H9 (cell line): ENCODE results near the gene SIGLEC1. TPM values are rescaled to one million over a fixed set of nuclear protein-coding genes. Genes with fewer than 3 reads are reported as not detected.

ENCODE experiments used
- DNase-seq: peaks from one replicate; pipeline ENCODE4 v3.0.0-alpha.2; 2017
- H2AFZ ChIP-seq: one replicate; pipeline ENCODE4 v1.6.1; 2013; ENCODE audit warnings: mild to moderate bottlenecking, low read length, control low read depth, moderate library complexity
- H2AK5ac ChIP-seq: 2 replicates; pipeline ENCODE4 v1.6.1; 2013; ENCODE audit warnings: low read length, control low read depth, mixed read lengths; ENCODE audit not compliant: insufficient read length
- H2BK120ac ChIP-seq: one replicate; pipeline ENCODE4 v1.6.1; 2013; ENCODE audit warnings: low read depth, mild to moderate bottlenecking, low read length, control low read depth, inconsistent platforms; ENCODE audit not compliant: poor library complexity, severe bottlenecking
- H2BK12ac ChIP-seq: 2 replicates; pipeline ENCODE4 v1.6.1; 2013; ENCODE audit warnings: low read length, control low read depth, mixed read lengths, low read depth; ENCODE audit not compliant: insufficient read length
- H2BK15ac ChIP-seq: 2 replicates; pipeline ENCODE4 v1.6.1; 2013; ENCODE audit warnings: low read depth, low read length, control low read depth
- H2BK20ac ChIP-seq: one replicate; pipeline ENCODE4 v1.6.1; 2013; ENCODE audit warnings: low read depth, mild to moderate bottlenecking, low read length, control low read depth, inconsistent platforms; ENCODE audit not compliant: poor library complexity, severe bottlenecking
- H2BK5ac ChIP-seq: 2 replicates; pipeline ENCODE4 v1.6.1; 2013; ENCODE audit warnings: low read length, control low read depth, mixed read lengths; ENCODE audit not compliant: insufficient read length
- H3K14ac ChIP-seq: 2 replicates; pipeline ENCODE4 v1.6.1; 2013; ENCODE audit warnings: low read length, control low read depth; ENCODE audit not compliant: insufficient read depth
- H3K18ac ChIP-seq: 2 replicates; pipeline ENCODE4 v1.6.1; 2013; ENCODE audit warnings: low read depth, mild to moderate bottlenecking, mixed read lengths, low read length, control low read depth; ENCODE audit not compliant: insufficient read length
- H3K23ac ChIP-seq: 2 replicates; pipeline ENCODE4 v1.6.1; 2013; ENCODE audit warnings: low read length, control low read depth, mixed read lengths, low read depth; ENCODE audit not compliant: insufficient read length
- H3K23me2 ChIP-seq: 2 replicates; pipeline ENCODE4 v1.6.1; 2013; ENCODE audit warnings: low read depth, mild to moderate bottlenecking, mixed read lengths, low read length, control low read depth; ENCODE audit not compliant: insufficient read length, poor library complexity, severe bottlenecking
- H3K27ac ChIP-seq: 2 replicates; pipeline ENCODE4 v1.5.1; 2013; ENCODE audit warnings: low read length, control low read depth, mixed read lengths, low read depth; ENCODE audit not compliant: insufficient read length
- H3K27me3 ChIP-seq: 2 replicates; pipeline ENCODE4 v1.6.1; 2013; ENCODE audit warnings: low read length, control low read depth, inconsistent platforms; ENCODE audit not compliant: insufficient read depth
- H3K4ac ChIP-seq: 2 replicates; pipeline ENCODE4 v1.6.1; 2013; ENCODE audit warnings: low read depth, mild to moderate bottlenecking, control low read depth, inconsistent platforms, low read length, moderate library complexity
- H3K4me1 ChIP-seq: 2 replicates; pipeline ENCODE4 v1.6.1; 2013; ENCODE audit warnings: low read length, control low read depth, inconsistent platforms; ENCODE audit not compliant: insufficient read depth
- H3K4me2 ChIP-seq: 2 replicates; pipeline ENCODE4 v1.6.1; 2013; ENCODE audit warnings: low read length, control low read depth, mixed read lengths; ENCODE audit not compliant: insufficient read length, insufficient read depth
- H3K56ac ChIP-seq: 2 replicates; pipeline ENCODE4 v1.6.1; 2013; ENCODE audit warnings: low read depth, mild to moderate bottlenecking, mixed read lengths, low read length, control low read depth; ENCODE audit not compliant: insufficient read length
- H3K79me1 ChIP-seq: 2 replicates; pipeline ENCODE4 v1.6.1; 2013; ENCODE audit warnings: low read depth, mild to moderate bottlenecking, moderate library complexity, low read length, control low read depth, inconsistent platforms; ENCODE audit not compliant: insufficient read depth, poor library complexity, severe bottlenecking
- H3K79me2 ChIP-seq: 2 replicates; pipeline ENCODE4 v1.6.1; 2013; ENCODE audit warnings: low read length, control low read depth, inconsistent platforms; ENCODE audit not compliant: insufficient read depth
- H3K9ac ChIP-seq: 2 replicates; pipeline ENCODE4 v1.6.1; 2013; ENCODE audit warnings: low read length, control low read depth, mixed read lengths; ENCODE audit not compliant: insufficient read length; ENCODE audit errors: extremely low read depth
- H3K9me3 ChIP-seq: one replicate; pipeline ENCODE4 v1.6.1; 2013; ENCODE audit warnings: low read depth, low read length, inconsistent platforms; ENCODE audit not compliant: control insufficient read depth
- H3T11ph ChIP-seq: one replicate; pipeline ENCODE4 v1.6.1; 2013; ENCODE audit warnings: mild to moderate bottlenecking, low read length, control low read depth, inconsistent platforms
- H4K20me1 ChIP-seq: one replicate; pipeline ENCODE4 v1.6.1; 2013; ENCODE audit not compliant: control insufficient read depth, insufficient read length, insufficient read depth
- H4K5ac ChIP-seq: 2 replicates; pipeline ENCODE4 v1.6.1; 2013; ENCODE audit warnings: low read depth, mild to moderate bottlenecking, mixed read lengths, low read length, control low read depth; ENCODE audit not compliant: insufficient read length
- H4K8ac ChIP-seq: replicated peaks from 2 replicates; pipeline ENCODE4 v1.6.1; 2013; ENCODE audit warnings: low read length, control low read depth, mixed read lengths, low read depth; ENCODE audit not compliant: insufficient read length
- H4K91ac ChIP-seq: 2 replicates; pipeline ENCODE4 v1.6.1; 2013; ENCODE audit warnings: low read depth, mild to moderate bottlenecking, moderate library complexity, mixed read lengths, low read length, control low read depth; ENCODE audit not compliant: insufficient read length
- H3K27ac Mint-ChIP-seq, 3 experiments: 2 replicates in 2 of 3; 3 replicates in 1 of 3; pipeline ENCODE4 v1.8.0; 2020 to 2021; ENCODE audit warnings: mixed read lengths in 3 of 3, mild to moderate bottlenecking in 1 of 3, moderate library complexity in 1 of 3
- H3K27me3 Mint-ChIP-seq: 2 replicates; pipeline ENCODE4 v1.8.0; 2021; ENCODE audit warnings: low read depth, mild to moderate bottlenecking, moderate library complexity, mixed read lengths
- H3K36me3 Mint-ChIP-seq, 3 experiments: 2 replicates in 2 of 3; 3 replicates in 1 of 3; pipeline ENCODE4 v1.8.0; 2020 to 2021; ENCODE audit warnings: low read depth in 3 of 3, mixed read lengths in 3 of 3; ENCODE audit not compliant: insufficient read depth in 1 of 3
- H3K4me1 Mint-ChIP-seq, 2 experiments: 2 replicates each; pipeline ENCODE4 v1.8.0; 2020; ENCODE audit warnings: mixed read lengths in 2 of 2
- H3K4me3 Mint-ChIP-seq, 2 experiments: 2 replicates in 1 of 2; 3 replicates in 1 of 2; pipeline ENCODE4 v1.8.0; 2020 to 2021; ENCODE audit warnings: mild to moderate bottlenecking in 2 of 2, mixed read lengths in 2 of 2, moderate library complexity in 1 of 2
- H3K9me3 Mint-ChIP-seq, 2 experiments: 2 replicates in 1 of 2; 3 replicates in 1 of 2; pipeline ENCODE4 v1.8.0; 2020; ENCODE audit warnings: mild to moderate bottlenecking in 2 of 2, mixed read lengths in 2 of 2, moderate library complexity in 1 of 2
- CTCF ChIP-seq: fragments of 200-600 bp; sonication (generic); conservative IDR thresholded peaks from 3 replicates; pipeline ENCODE4 v1.8.0; 2021; ENCODE audit warnings: antibody characterized with exemption, mild to moderate bottlenecking
- WGBS: extraction: QIAGEN DNeasy Blood & Tissue Kit; methylation state at CpG from one replicate; pipeline ENCODE4 v1.1.7; 2013; ENCODE audit warnings: missing lambda C conversion rate, low lambda C conversion rate, mixed read lengths; ENCODE audit not compliant: insufficient read length; ENCODE audit errors: extremely low coverage; 5-methylcytosine and 5-hydroxymethylcytosine counted together
- total RNA-seq: library from RNA; stranded (reverse); gene quantifications from 2 replicates; pipeline ENCODE4 v1.2.1, GENCODE V29; 2021

SIGLEC1 gene
- total RNA-seq, 1 experiment from 2014 or later, result not detected

GRCh38 chr20:3741836-3742458 is 29.5 kb upstream of the SIGLEC1 start:
- H3K9me3 Mint-ChIP-seq, result no peaks in the 10 kb centered on the region

More at GRCh38 chr20:3741836-3742458, 29.5 kb upstream of the SIGLEC1 start:
- H2BK20ac ChIP-seq, result no peak overlapping the region
- no peak overlapping the region for H2BK120ac ChIP-seq
- Mint-ChIP-seq H3K4me3 (no peak overlapping the region; a peak in 1 of 5 replicates), H3K27ac (no peak overlapping the region), H3K36me3 (no peaks in the 10 kb centered on the region), H3K4me1 (peaks cover 17 to 36% of the 10 kb centered on the region in 2 experiments), H3K27me3 (peaks cover 23% of the 10 kb centered on the region)
- no peak overlapping the region for H2BK15ac ChIP-seq
- no peak overlapping the region for H3K18ac ChIP-seq
- no peak overlapping the region for H3K23ac ChIP-seq
- no peak overlapping the region for H4K8ac ChIP-seq
- H2BK12ac ChIP-seq, result no peak overlapping the region
- DNase-seq, result no peak
- TF ChIP-seq CTCF, result no peak
- H3K4me1 ChIP-seq, result peaks cover 3% of the 10 kb centered on the region; the same call in 1 of the 2 replicates
- no CpG with 5 or more reads among the region's 7 CpGs for WGBS
- peaks cover 11% of the 10 kb centered on the region for H3K23me2 ChIP-seq
- no peak overlapping the region for H3K9ac ChIP-seq
- no peak overlapping the region for H4K5ac ChIP-seq
- no peaks in the 10 kb centered on the region for H4K20me1 ChIP-seq
- no peak overlapping the region for H3K27ac ChIP-seq
- no peak overlapping the region for H3K56ac ChIP-seq
- no peaks in the 10 kb centered on the region for H3K27me3 ChIP-seq
- H3K79me2 ChIP-seq, result no peaks in the 10 kb centered on the region
- H2AK5ac ChIP-seq, result no peak overlapping the region
- no peaks in the 10 kb centered on the region for H3K79me1 ChIP-seq
- no peak overlapping the region for H3K4ac ChIP-seq
- no peak overlapping the region for H2BK5ac ChIP-seq
- no peak overlapping the region; the same call in 1 of the 2 replicates for H3K14ac ChIP-seq
- no peak overlapping the region for H3K4me2 ChIP-seq
- no peak overlapping the region for H2AFZ ChIP-seq
- no peaks in the 10 kb centered on the region for H3K9me3 ChIP-seq
- no peak overlapping the region for H3T11ph ChIP-seq
- H4K91ac ChIP-seq, result no peak overlapping the region
